AG04450 (cell line): ENCODE measurements around the gene KCTD3. TPM values are rescaled to one million over a fixed set of nuclear protein-coding genes. Genes with fewer than 3 reads are reported as not detected.

ENCODE experiments used
- CTCF ChIA-PET: fragments of 300-600, 350-600 bp; formaldehyde crosslinking; extraction: SDS; loops from one replicate; lab custom pipeline; 2022; ENCODE audit warnings: antibody characterized with exemption, inconsistent platforms; lab: Charles Lee
- POLR2A ChIA-PET: fragments of 350-600 bp; formaldehyde crosslinking; extraction: SDS; loops from one replicate; lab custom pipeline; 2021; ENCODE audit warnings: antibody characterized with exemption, inconsistent platforms; lab: Yijun Ruan, JAX
- DNase-seq: peaks from one replicate; pipeline ENCODE4 v3.0.0-alpha.2; 2011; ENCODE audit warnings: low read depth, low spot score
- H3K27ac ChIP-seq: one replicate; pipeline ENCODE4 v1.5.1; 2012; ENCODE audit warnings: low read depth, low read length, control low read depth
- H3K27me3 ChIP-seq: one replicate; pipeline ENCODE4 v1.6.0; 2012; ENCODE audit warnings: low read length; ENCODE audit not compliant: control insufficient read depth, insufficient read depth
- H3K4me3 ChIP-seq: 2 replicates; pipeline ENCODE4 v1.5.1; 2011; ENCODE audit warnings: mild to moderate bottlenecking, low read depth, low read length, control low read depth
- H3K9me3 ChIP-seq: 2 replicates; pipeline ENCODE4 v1.5.1; 2012; ENCODE audit warnings: low read length; ENCODE audit not compliant: control insufficient read depth, insufficient read depth
- polyA plus RNA-seq: library from polyadenylated mRNA; depleted of rRNA; stranded (reverse); fragments of >200 nt; gene quantifications from 2 replicates; pipeline ENCODE4 v1.2.3, GENCODE V29; 2011
- TF ChIP-seq, protein P1 (sequence below): IDR thresholded peaks from 2 replicates; pipeline ENCODE4 v1.5.1; 2011; ENCODE audit warnings: low read depth, low read length, control low read depth, inconsistent platforms

Gene KCTD3
- polyA plus RNA-seq, 1 experiment: 85.0 TPM

DNA sequence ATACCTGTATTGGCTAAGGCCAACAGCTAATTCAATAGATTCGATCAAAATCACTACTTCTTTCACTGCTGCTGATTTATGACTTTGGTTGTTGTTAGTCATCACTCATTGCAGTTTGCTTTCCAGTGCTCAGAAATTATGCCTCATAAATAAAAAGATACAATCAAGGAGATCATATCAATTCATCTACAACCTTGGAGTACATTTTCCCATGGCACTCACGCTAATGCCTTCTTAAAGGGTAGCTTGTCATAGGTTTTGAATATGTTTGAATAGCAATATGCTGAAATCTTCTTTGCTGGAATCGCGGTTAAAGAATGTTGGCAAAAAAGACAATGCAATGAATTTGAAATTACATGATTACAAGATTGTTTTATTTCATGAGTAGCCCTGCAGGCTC is 89.9 kb downstream of the KCTD3 start:
- TF ChIP-seq, protein P1, sequence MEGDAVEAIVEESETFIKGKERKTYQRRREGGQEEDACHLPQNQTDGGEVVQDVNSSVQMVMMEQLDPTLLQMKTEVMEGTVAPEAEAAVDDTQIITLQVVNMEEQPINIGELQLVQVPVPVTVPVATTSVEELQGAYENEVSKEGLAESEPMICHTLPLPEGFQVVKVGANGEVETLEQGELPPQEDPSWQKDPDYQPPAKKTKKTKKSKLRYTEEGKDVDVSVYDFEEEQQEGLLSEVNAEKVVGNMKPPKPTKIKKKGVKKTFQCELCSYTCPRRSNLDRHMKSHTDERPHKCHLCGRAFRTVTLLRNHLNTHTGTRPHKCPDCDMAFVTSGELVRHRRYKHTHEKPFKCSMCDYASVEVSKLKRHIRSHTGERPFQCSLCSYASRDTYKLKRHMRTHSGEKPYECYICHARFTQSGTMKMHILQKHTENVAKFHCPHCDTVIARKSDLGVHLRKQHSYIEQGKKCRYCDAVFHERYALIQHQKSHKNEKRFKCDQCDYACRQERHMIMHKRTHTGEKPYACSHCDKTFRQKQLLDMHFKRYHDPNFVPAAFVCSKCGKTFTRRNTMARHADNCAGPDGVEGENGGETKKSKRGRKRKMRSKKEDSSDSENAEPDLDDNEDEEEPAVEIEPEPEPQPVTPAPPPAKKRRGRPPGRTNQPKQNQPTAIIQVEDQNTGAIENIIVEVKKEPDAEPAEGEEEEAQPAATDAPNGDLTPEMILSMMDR: no peak
- ChIA-PET POLR2A (no interaction called here), CTCF (no interaction called here)
- H3K27ac ChIP-seq: no peak overlapping the region
- H3K9me3 ChIP-seq: no peaks in the 10 kb centered on the region
- H3K27me3 ChIP-seq: no peaks in the 10 kb centered on the region
- no peak for DNase-seq
- no peak overlapping the region for H3K4me3 ChIP-seq

DNA sequence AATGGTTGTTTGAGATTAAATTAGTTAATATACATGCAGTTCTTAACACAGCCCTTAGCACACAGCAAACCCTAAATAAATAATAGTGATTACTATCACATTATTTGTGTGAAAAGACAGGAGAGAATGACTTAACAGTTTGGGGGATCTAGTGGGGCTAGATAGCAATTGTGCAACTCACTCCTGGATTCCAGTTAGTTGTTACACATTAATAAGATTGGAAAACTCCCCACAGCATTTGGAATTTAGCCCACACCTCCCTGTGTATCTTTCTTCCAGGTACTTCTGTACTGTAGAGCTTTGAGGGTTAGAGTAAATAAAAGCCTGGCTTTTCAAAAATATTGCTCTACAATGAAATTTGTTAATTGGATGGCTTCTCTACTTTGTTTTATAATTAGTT is 93.2 kb downstream of the KCTD3 start:
- Histone ChIP-seq H3K27me3 (no peaks in the 10 kb centered on the region), H3K9me3 (no peaks in the 10 kb centered on the region), H3K27ac (no peak overlapping the region), H3K4me3 (no peak overlapping the region)
- ChIA-PET POLR2A (no interaction called here), CTCF (no interaction called here)
- TF ChIP-seq, protein P1: no peak
- no peak for DNase-seq

DNA sequence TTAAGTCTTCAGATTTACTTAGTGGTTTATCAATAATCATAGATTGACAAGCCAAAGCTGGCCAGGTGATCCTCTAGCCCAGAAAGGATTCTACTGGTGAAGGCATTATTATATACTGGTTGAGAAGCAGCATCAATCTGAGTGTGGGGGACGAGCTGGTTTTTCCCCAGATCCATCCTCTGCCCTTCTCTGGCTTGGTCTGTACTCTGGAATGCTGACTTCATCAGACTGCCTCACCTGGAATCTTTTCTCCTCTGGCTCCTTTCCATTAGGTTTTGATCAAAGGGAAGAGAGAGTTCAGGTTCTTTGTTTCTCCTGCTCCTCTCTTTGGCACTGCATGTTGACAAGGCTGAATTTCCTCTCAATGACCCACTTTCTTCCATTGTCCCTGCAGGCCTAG is 93.9 kb downstream of the KCTD3 start:
- CTCF ChIA-PET: no interaction called here

DNA sequence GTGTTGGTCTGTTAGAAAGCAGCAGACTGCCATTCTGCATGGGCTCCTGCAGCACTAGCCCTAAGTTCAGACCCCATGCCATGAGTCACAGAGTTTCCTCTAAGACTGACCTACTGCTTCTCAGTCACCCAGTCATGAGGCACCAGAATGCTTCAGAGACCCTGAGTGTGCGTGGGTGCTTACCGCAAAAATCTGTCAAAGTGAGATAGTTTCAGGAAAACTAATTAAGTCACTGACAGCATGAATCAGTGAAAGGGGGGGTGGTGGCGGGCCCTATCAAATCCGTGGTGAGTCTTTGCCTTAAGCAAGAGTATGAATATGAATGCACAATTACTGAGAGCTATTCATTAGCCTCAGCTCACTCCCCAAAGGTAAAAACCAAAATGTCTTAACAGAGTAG is 98.1 kb downstream of the KCTD3 start:
- Histone ChIP-seq H3K27ac (no peak overlapping the region), H3K27me3 (no peaks in the 10 kb centered on the region), H3K9me3 (no peaks in the 10 kb centered on the region), H3K4me3 (no peak overlapping the region)
- peak; percentile 46 for DNase-seq
- ChIA-PET POLR2A (no interaction called here), CTCF (no interaction called here)
- TF ChIP-seq, protein P1: no peak

More for the DNA sequence above, 93.9 kb downstream of the KCTD3 start:
- H3K9me3 ChIP-seq: no peaks in the 10 kb centered on the region
- H3K27me3 ChIP-seq: no peaks in the 10 kb centered on the region
- no peak overlapping the region for H3K4me3 ChIP-seq
- TF ChIP-seq, protein P1: no peak
- DNase-seq: no peak
- POLR2A ChIA-PET: no interaction called here
- H3K27ac ChIP-seq: no peak overlapping the region

DNA sequence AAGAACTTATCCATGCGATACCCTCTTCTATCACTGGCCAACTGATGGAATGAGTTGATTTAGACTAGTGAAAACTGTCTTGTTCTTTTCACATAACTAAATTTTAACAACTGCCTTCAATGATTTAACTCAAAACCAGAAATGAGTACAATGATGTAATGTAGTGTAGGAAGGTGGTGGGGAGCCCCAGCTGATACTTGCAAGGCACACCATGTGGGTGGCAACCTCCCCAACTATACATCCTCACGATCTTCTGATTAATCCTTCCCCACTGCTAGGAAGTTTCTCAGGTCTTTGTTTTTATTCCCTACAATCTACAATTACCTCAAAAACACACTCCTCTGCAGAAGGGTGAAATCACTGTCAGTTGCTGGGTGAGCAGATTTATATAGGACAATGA is 100.7 kb downstream of the KCTD3 start:
- ChIA-PET POLR2A (no interaction called here), CTCF (no interaction called here)
- no peaks in the 10 kb centered on the region for H3K9me3 ChIP-seq
- no peak for DNase-seq
- H3K4me3 ChIP-seq: no peak overlapping the region
- H3K27ac ChIP-seq: no peak overlapping the region
- no peaks in the 10 kb centered on the region for H3K27me3 ChIP-seq
- TF ChIP-seq, protein P1: no peak
